Stimulated activated CD4-positive, alpha-beta T cell treated with anti-CD3 and anti-CD28 coated beads, TNF-alpha, amount 100 ng/mL, for 24 hours (primary cell): ENCODE results near the gene MALAT1.
A peak's percentile ranks its signal among the peaks of the same experiment; 100 is the strongest.
"Not testable (repeated sequence)": the region's sequence is repeated elsewhere in the genome, so short reads cannot be mapped to it uniquely, and the experiment has no call there.

Source experiments
- DNase-seq, 3 experiments: peaks; one replicate each; pipeline ENCODE4 v3.0.0-alpha.2; 2020; ENCODE audit warnings: low read depth in 3 of 3

MALAT1 gene

DNA sequence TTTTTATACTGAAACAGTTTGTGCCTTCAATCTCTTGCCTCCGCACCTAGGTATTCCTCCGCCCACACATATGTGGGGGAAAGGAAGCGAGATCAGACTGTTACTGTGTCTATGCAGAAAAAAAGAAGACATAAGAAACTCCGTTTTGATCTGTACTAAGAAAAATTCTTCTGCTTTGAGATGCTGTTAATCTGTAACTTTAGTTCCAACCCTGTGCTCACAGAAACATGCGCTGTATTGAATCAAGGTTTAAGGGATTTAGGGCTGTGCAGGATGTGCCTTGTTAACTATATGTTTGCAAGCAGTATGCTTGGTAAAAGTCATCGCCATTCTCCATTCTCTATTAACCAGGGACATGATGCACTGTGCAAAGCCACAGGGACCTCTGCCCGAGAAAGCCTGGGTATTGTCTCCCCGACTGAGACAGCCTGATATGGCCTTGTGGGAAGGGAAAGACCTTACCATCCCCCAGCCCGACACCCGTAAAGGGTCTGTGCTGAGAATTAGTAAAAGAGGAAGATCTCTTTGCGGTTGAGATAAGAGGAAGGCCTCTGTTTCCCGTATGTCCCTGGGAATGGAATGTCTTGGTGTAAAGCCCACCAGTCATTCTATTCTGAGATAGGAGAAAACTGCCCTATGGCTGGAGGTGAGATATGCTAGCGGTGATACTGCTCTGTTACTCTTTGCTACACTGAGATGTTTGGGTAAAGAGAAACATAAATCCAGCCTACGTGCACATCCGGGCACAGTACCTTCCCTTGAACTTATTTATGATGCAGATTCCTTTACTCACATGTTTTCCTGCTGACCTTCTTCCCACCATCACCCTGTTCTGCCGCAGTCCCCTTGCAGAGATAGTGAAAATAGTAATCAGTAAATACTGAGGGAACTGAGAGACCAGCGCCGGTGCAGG lies 24.1 kb downstream of the MALAT1 start:
- not testable (repeated sequence) for DNase-seq

DNA sequence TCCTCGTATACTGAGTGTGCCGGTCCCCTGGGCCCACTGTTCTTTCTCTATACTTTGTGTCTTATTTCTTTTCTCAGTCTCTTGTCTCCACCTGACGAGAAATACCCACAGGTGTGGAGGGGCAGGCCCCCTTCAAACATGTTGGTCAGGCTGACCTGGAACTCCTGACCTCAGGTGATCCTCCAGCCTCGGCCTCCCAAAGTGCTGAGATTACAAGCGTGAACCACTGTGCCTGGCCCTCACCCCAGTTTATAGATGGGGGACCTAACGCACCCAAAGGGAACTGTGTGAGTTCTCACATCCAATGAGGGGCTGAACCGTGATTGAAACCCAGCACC lies 24.8 kb downstream of the MALAT1 start:
- not testable (repeated sequence) for DNase-seq

- DNase-seq = no peak
Observed at GRCh38 chr11:65524014-65524740, 25.3 kb downstream of the MALAT1 start.

DNA sequence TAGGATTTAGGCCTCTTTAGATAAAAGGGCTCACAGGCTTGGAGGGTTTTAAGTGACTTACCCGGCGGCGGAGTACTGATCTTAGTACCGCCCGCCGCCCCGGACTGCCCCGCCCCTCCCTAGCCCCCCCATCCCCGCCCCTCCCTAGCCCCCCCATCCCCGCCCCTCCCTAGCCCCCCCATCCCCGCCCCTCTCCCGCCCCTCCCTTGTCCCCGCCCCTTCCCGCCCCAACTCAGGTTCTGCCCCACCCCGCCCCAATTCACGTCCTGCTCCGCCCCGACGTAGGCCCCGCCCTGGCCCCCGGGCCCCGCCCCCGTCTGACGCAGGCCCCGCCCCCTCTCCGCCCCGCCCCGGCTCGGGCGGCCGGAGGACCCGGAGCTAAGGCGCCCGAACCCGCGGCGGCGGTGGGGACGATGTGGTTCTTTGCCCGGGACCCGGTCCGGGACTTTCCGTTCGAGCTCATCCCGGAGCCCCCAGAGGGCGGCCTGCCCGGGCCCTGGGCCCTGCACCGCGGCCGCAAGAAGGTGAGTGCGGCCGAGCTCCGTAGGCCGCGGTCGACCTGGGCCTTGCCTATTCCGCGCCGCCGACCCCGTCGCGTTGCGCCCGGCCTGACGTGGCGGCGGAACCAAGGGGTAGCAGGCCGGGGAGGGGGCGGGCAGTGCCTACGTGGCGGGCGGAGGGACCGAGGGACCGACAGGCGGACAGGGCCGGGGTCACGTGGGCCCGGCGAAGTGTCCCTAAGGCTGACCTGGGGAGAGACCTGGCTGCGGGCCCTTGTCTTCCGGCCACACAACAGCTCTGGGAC lies 26.1 kb downstream of the MALAT1 start, which contains the start of gene SCYL1:
Gene SCYL1, plus strand, starts transcription at position 343 of the 805 bp plus-strand sequence. Its CDS starts 71 bp downstream, at position 414.
- DNase-seq = peak; percentile 58 to 73 (median 70)

- no peak for DNase-seq
Observed at GRCh38 chr11:65525546-65526480, 27.0 kb downstream of the MALAT1 start.

DNA sequence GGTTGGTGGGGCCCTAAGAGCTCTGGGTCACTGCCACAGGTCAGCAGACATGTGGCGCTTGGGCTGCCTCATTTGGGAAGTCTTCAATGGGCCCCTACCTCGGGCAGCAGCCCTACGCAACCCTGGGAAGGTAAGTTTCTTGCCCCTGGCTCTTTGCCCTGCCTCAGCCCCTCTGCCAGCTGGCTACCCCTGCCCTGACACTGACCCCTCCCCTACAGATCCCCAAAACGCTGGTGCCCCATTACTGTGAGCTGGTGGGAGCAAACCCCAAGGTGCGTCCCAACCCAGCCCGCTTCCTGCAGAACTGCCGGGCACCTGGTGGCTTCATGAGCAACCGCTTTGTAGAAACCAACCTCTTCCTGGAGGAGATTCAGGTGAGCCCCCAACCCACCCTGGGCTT lies 27.9 kb downstream of the MALAT1 start:
- DNase-seq = no peak

- DNase-seq = no peak
Observed at GRCh38 chr11:65528819-65529350, 30.0 kb downstream of the MALAT1 start.

DNA sequence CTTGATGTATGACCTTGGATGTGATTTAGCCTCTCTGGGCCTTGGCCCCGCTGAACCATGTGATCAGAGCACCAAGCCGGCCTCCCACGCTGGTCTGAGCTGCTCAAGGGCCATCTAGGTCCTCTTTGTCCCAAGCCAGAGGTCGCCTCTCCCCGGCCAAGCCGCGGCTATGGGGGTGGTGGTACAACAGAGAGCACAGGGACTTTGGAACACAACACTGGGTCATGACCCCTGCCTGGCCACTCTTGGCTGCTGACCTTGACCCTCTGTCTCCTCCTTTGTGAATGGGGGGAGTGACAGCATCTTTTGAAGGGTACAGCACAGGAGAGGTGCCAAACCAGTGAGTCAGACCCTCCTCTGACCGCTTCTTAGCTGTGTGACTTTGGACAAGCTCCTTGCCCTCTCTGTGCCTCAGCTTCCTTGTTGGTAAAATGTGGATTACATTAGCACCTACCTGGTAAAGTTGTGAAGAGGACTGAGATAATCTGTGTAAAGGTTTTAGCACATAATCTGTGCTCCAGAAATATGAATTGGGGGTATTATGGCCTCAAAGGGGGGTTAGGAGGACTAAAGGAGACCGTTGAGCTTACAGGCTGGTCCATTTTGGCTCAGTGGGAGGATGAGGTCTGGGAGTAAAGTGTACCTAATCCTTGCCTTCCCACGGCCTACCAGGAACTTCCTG lies 30.8 kb downstream of the MALAT1 start:
- no peak for DNase-seq

- no peak for DNase-seq
Observed at GRCh38 chr11:65530157-65530496, 31.3 kb downstream of the MALAT1 start.

- DNase-seq = no peak
Observed at GRCh38 chr11:65532388-65533064, 33.7 kb downstream of the MALAT1 start.

GRCh38 chr11:65535102-65535501 lies 36.3 kb downstream of the MALAT1 start:
- DNase-seq = no peak

DNA sequence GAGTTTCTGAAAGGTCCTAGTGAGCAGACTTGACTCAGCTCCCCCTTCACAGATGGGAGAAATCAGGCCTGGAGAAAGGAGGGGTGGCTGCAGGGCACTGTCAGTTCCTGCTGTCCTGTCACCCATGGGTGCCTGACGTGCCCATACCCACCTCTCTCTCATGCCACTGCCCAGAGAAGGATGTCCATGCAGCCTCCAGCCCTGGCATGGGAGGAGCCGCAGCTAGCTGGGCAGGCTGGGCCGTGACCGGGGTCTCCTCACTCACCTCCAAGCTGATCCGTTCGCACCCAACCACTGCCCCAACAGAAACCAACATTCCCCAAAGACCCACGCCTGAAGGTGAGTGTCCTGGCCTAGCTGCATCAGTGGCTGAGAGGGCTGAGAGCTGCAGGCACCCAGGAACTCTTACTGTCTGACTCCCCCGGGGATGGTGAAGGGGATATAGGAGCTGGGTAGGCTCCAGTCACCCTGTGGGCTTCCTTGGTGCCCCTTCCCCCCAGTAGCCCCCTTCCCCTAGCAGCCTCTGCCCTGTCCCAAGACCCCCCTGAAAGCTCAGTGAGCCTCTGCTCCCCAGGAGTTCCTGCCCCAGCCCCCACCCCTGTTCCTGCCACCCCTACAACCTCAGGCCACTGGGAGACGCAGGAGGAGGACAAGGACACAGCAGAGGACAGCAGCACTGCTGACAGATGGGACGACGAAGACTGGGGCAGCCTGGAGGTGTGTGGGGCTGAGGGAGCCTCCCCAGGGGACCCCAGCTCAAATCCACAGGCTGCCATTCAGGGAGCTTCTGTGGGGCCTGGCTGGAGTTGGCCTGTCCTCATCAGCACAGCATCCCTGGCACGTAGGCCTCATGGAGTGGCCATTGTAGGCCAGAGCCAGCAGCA lies 37.8 kb downstream of the MALAT1 start:
- no peak for DNase-seq

- DNase-seq = no peak
Observed at GRCh38 chr11:65537296-65537597, 38.4 kb downstream of the MALAT1 start.

- no peak for DNase-seq
Observed at GRCh38 chr11:65537620-65538231, 38.9 kb downstream of the MALAT1 start.

- no peak for DNase-seq
Observed at GRCh38 chr11:65538232-65538914, 39.5 kb downstream of the MALAT1 start.

GRCh38 chr11:65538915-65539743 lies 40.3 kb downstream of the MALAT1 start:
- DNase-seq = no peak

GRCh38 chr11:65539744-65540289 lies 41.0 kb downstream of the MALAT1 start:
- DNase-seq = no peak
